GM12892 (cell line): ENCODE results near the gene C1orf94.

Source experiments
- DNase-seq: peaks from one replicate; pipeline ENCODE4 v3.0.0; 2011; ENCODE audit not compliant: insufficient read length
- FAIRE-seq: peaks from 2 replicates; lab custom pipeline; 2011; peaks lifted over from hg19 to GRCh38; lab: Jason Lieb, UNC
- POLR2A ChIP-seq: IDR thresholded peaks from 2 replicates; pipeline ENCODE4 v1.6.1; 2011; ENCODE audit warnings: low read depth, low read length, control low read depth
- POLR2AphosphoS5 ChIP-seq: IDR thresholded peaks from 2 replicates; pipeline ENCODE4 v1.6.1; 2011; ENCODE audit warnings: low read depth, low read length, control low read depth
- TAF1 ChIP-seq: IDR thresholded peaks from 2 replicates; pipeline ENCODE4 v1.6.1; 2011; ENCODE audit warnings: low read depth, mild to moderate bottlenecking, control low read depth, low read length, borderline replicate concordance

C1orf94 gene

GRCh38 chr1:34213956-34214355 lies 37.2 kb downstream of the C1orf94 start:
- no peak for FAIRE-seq
- no peak for DNase-seq

GRCh38 chr1:34231441-34231840 lies 54.7 kb downstream of the C1orf94 start:
- no peak for FAIRE-seq
- TF ChIP-seq POLR2AphosphoS5 (no peak), TAF1 (no peak), POLR2A (no peak)
- DNase-seq = no peak

More at GRCh38 chr1:34213956-34214355, 37.2 kb downstream of the C1orf94 start:
- TF ChIP-seq POLR2AphosphoS5 (no peak), POLR2A (no peak), TAF1 (no peak)

- DNase-seq (no peak), FAIRE-seq (no peak)
- no peak for TF ChIP-seq POLR2AphosphoS5
- TF ChIP-seq POLR2A = no peak
- TF ChIP-seq TAF1 = no peak
Measured at GRCh38 chr1:34235594-34235993, 58.9 kb downstream of the C1orf94 start.

- FAIRE-seq (no peak), DNase-seq (no peak)
- TF ChIP-seq POLR2AphosphoS5 (no peak), TAF1 (no peak), POLR2A (no peak)
Measured at GRCh38 chr1:34236089-34236488, 59.4 kb downstream of the C1orf94 start.

- DNase-seq (no peak), FAIRE-seq (no peak)
- no peak for TF ChIP-seq POLR2AphosphoS5
Measured at GRCh38 chr1:34237151-34237815, 60.6 kb downstream of the C1orf94 start.

GRCh38 chr1:34245967-34246366 lies 69.3 kb downstream of the C1orf94 start:
- FAIRE-seq = no peak
- TF ChIP-seq POLR2AphosphoS5 (no peak), TAF1 (no peak)
- DNase-seq = no peak

- TF ChIP-seq POLR2A (no peak), TAF1 (no peak), POLR2AphosphoS5 (no peak)
- DNase-seq = no peak
- no peak for FAIRE-seq
Measured at GRCh38 chr1:34250342-34250741, 73.6 kb downstream of the C1orf94 start.

- FAIRE-seq (no peak), DNase-seq (no peak)
- TF ChIP-seq TAF1 (no peak), POLR2A (no peak), POLR2AphosphoS5 (no peak)
Measured at GRCh38 chr1:34262023-34262853, 85.5 kb downstream of the C1orf94 start.

- no peak for DNase-seq
- no peak for TF ChIP-seq TAF1
- TF ChIP-seq POLR2AphosphoS5 = no peak
- TF ChIP-seq POLR2A = no peak
- FAIRE-seq = no peak
Measured at GRCh38 chr1:34262921-34263320, 86.2 kb downstream of the C1orf94 start.

GRCh38 chr1:34263406-34263805 lies 86.7 kb downstream of the C1orf94 start:
- FAIRE-seq (no peak), DNase-seq (no peak)
- TF ChIP-seq POLR2AphosphoS5 (no peak), POLR2A (no peak), TAF1 (no peak)

- DNase-seq = no peak
- TF ChIP-seq POLR2A = no peak
- TF ChIP-seq POLR2AphosphoS5 = no peak
- no peak for TF ChIP-seq TAF1
Measured at GRCh38 chr1:34265396-34265795, 88.7 kb downstream of the C1orf94 start.

GRCh38 chr1:34266127-34266951 lies 89.6 kb downstream of the C1orf94 start:
- DNase-seq (no peak), FAIRE-seq (no peak)
- TF ChIP-seq POLR2AphosphoS5 = no peak
- no peak for TF ChIP-seq POLR2A
- TF ChIP-seq TAF1 = no peak

More at GRCh38 chr1:34265396-34265795, 88.7 kb downstream of the C1orf94 start:
- FAIRE-seq = no peak
